NCI-H2081 treated with DMSO at 0.1 percent for 48 hours (cell line): ENCODE data around the gene DNAI1.
"Not testable (repeated sequence)": the region's sequence is repeated elsewhere in the genome, so short reads cannot be mapped to it uniquely, and the experiment has no call there.

ENCODE experiments used
- DNase-seq: peaks from one replicate; lab custom pipeline; 2025; lab: John Stamatoyannopoulos, UW

Gene DNAI1

GRCh38 chr9:34458013-34458958 lies at the start of gene DNAI1, which contains the start of gene FAM219A:
DNAI1 (plus strand) TSS chr9:34458805; CDS start chr9:34459006, 201 bp downstream.
FAM219A (minus strand) TSS chr9:34458570; CDS start chr9:34458263, 307 bp downstream.
- DNase-seq: peak; percentile 95

DNA sequence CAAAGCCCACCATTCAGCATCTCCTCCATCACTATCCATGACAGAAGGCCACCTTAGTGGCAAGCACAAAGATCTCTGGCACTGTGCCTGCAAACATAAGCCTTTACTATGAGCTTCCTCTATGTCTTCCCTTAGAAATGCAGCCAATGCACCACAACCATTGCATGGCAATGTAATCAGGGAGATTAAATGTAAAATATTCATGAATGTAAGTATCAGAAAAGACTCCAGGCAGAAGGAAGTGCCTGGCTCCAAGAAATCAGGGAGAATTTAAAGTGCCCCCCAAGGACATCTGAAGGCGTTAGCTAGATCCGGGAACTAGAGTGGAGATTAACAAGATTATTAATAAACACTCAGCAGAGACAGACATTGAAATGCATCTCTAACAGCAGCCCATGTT lies 49.5 kb upstream of the DNAI1 start:
- no peak for DNase-seq

GRCh38 chr9:34412336-34412735 lies 46.3 kb upstream of the DNAI1 start:
- DNase-seq: no peak

DNA sequence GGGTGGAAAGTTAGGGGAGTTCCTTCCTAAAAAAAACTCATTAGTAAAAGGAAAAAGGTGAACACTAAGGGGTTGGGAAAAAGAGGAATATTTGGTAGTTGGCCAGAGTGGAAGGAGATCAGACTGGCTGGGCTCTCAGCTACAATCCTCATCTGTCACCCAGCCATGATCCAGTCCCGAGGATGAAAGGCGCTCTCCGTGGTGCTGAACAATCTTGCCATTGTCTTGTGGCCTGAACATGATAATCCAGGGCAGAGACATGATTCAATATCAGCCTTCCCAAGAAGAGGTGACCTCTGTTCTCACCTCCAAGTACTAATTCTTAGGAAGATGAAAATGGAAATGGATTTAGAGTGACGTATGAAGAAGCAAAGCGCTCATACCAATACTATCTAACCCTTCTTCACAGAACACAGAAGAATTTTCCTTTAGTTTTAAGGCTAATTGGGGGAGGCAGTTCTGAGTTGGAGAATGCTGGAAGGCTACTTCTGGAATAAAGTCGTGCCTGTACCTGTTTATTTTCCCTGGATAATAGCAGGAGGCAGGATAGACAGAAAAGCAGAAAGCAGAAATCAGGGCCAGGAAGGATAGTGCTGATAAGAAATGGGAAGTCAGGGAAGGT lies 45.3 kb upstream of the DNAI1 start:
- no peak for DNase-seq

DNA sequence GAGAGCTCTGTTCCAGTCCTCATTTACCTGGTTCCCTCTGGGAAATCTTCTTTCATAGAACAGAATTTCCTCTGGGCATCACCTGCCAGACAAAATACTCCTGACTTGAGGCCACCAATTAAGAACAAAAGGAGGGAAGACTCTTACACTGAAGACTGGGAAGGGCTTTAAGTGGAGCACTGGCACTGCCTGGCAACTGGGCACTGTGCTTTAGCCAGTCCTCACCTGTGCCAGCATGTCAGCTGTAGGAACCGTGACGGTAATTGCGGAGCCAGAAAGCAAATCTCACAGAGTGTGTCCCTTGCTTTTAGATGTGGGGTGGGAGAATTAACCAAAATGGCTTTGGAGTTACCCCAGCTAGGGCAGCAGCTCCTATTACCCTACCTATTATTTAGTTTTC lies 40.9 kb upstream of the DNAI1 start:
- peak; percentile 48 for DNase-seq

GRCh38 chr9:34419716-34420504 lies 38.7 kb upstream of the DNAI1 start:
- DNase-seq: no peak

- no peak for DNase-seq
These were observed 32.1 kb upstream of the DNAI1 start for GRCh38 chr9:34426347-34427074.

GRCh38 chr9:34428325-34428958 lies 30.2 kb upstream of the DNAI1 start:
- DNase-seq: no peak

GRCh38 chr9:34430843-34431437 lies 27.7 kb upstream of the DNAI1 start:
- DNase-seq: peak; percentile 87

DNA sequence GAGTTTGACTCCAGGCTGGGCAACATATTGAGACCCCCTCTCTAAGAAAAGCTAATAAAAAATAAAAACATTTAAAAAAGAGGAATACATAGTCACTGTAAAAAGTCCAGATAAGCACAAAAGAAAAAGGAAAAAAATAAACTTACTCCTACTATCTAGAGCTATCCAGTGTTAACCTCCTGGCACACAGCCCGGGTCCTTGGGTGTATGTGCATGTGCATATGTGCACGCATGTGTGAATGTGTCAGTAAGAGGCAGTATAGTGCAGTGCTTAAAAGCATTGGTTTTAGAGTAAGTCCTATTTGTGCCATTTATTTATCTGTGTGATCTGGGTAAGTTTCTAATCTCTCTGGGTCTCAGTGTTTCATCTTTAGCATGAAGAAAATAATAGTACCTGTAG lies 26.9 kb upstream of the DNAI1 start:
- DNase-seq: no peak

DNA sequence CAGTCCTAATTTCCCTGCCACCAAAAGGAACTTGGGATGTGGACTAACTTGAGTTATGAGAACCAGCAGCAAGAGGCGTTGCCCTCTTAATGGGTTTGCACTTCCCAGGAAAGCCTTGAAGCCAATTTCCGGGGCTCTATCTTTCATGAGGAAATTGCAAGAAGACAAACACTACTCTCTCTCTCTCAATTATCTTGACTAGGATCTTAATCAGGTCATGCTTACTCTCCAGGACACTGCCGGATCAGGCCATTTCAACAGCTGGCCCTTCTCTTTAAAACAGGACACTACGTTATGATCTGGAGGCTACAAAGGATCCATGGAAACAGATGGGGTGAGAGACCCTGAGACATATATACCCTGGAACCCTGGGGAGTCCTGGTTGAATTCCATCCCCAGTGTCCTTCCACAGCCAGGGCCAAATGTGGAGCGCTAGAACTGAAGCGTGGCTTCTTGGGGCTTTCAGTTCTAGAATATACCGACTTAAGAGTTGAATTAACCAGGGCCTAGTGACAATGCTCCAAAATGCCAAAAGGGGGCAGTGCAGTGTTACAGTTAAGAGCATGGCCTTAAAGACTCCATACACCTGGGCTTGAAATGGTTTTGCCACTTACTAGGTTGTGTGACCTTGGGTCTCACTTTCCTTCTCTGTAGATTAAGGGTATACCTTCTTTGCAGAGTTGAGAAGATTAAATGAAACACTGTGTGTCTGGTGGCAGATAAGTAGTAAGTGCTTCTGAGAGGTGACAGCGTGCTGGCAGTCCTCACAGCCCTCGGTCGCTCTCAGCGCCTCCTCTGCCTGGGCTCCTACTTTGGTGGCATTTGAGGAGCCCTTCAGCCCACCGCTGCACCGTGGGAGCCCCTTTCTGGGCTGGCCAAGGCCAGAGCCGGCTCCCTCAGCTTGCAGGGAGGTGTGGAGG lies 21.3 kb upstream of the DNAI1 start:
- peak; percentile 46 for DNase-seq

DNA sequence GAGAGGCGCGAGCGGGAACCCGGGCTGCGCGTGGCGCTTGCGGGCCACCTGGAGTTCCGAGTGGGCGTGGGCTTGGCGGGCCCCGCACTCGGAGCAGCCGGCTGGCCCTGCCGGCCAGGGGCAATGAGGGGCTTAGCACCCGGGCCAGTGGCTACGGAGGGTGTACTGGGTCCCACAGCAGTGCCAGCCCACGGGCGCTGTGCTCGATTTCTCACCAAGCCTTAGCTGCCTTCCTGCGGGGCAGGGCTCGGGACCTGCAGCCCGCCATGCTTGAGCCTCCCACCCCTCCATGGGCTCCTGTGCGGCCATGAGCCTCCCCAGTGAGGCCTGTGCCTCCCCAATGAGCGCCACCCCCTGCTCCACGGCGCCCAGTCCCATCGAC lies 20.7 kb upstream of the DNAI1 start:
- not testable (repeated sequence) for DNase-seq

GRCh38 chr9:34438465-34438864 lies 20.1 kb upstream of the DNAI1 start:
- not testable (repeated sequence) for DNase-seq

- no peak for DNase-seq
These were observed 18.6 kb upstream of the DNAI1 start for GRCh38 chr9:34440017-34440416.

GRCh38 chr9:34442770-34443169 lies 15.8 kb upstream of the DNAI1 start:
- no peak for DNase-seq

DNA sequence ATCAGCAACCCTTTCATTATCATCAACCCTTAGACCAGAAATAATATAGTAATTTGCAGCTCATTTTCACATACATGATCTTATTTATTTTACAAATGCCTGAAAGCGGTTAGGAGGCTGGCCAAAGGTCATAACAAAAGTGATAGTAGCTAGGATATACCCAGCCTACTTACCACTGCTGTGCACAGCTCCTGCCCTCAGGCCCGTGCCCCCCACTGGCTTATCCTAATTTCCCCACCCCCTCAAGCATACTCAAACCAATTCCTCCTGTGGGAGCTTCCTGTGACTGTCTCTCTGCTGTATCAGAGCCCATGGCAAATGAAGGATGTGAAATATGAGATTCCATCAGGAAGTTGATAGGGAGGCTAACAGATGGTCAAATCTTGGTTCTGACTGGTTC lies 15.1 kb upstream of the DNAI1 start:
- no peak for DNase-seq

DNA sequence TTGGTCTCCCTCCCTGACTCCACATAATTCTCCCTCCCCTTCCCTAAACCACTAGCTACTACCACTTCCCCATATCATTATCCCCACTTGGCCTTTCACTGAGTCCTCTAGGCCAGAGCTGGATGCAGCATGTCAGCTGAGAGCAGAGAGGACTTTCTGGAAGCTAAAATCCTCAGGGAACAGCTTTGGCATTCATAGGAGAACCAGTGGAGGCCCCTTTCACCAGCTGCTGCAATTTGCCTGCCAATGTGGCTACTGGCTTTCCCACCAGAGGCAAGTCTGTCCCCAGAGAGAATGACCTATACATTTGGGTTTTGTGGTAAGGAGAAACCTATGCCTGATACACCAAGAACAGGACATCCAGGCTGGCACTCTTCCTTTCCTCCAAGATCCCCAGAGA lies 14.6 kb upstream of the DNAI1 start:
- no peak for DNase-seq

DNA sequence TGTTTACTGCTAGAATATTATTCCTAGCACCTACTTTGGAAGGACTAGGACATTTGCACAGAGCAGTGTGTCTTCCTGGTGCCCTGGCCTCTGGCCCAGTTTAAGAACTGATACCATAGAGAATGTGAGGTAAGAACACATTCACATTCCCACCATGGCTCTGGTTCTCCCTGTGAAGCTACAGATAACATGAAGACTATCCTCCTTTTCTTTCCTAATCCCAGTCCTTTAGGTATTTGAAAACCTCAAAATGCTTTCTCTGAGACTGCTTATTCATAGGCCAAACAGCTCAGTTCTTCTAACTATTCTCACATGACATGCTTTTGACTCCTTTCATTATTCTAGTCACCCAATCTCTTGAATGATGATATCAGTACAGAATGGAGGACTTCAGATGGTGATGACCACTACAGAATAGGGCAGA lies 12.1 kb upstream of the DNAI1 start:
- DNase-seq: no peak

GRCh38 chr9:34446951-34447350 lies 11.7 kb upstream of the DNAI1 start:
- no peak for DNase-seq

DNA sequence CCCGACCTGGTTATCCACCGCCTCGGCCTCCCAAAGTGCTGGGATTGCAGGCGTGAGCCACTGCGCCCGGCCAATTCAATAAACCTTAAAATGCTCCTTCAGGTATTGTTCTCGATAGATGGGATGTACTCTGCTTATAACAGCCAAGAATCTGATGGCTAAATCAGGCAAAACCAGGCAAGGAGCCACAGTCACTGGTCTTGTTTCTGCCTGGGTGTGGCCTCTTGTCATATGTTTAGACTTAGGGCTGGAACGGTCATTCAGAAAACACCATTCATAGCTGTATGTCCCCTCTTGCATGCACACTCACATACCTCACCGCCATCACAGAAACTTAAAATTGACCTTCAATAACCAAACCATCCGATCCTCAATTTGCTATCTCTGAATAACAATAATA lies 8.0 kb upstream of the DNAI1 start:
- no peak for DNase-seq
